HepG2 (cell line): Measurements from ENCODE around the gene SPCS1. TPM values are rescaled to one million over a fixed set of nuclear protein-coding genes. Genes with fewer than 3 reads are reported as not detected.
A peak's percentile ranks its signal among the peaks of the same experiment; 100 is the strongest.

ENCODE experiments used
- ARID3A ChIP-seq: IDR thresholded peaks from 2 replicates; pipeline ENCODE4 v1.6.1; 2012; ENCODE audit warnings: low read depth, low read length, improper control_type of control experiment
- ATF3 ChIP-seq: sonication (generic); formaldehyde crosslinking; IDR thresholded peaks from 2 replicates; pipeline ENCODE4 v1.4.0; 2020; ENCODE audit warnings: missing genetic modification reagents
- ATF7-NPFF ChIP-seq: sonication (generic); formaldehyde crosslinking; IDR thresholded peaks from 2 replicates; pipeline ENCODE4 v1.8.1; 2023; ENCODE audit warnings: mild to moderate bottlenecking, low read depth, missing genetic modification reagents, moderate library complexity
- CAMTA2 ChIP-seq: sonication (generic); formaldehyde crosslinking; IDR thresholded peaks from 2 replicates; pipeline ENCODE4 v1.4.0; 2020; ENCODE audit warnings: mild to moderate bottlenecking, missing genetic modification reagents, borderline replicate concordance
- CBFB ChIP-seq: sonication (generic); formaldehyde crosslinking; IDR thresholded peaks from 2 replicates; pipeline ENCODE4 v1.4.0; 2020; ENCODE audit warnings: missing genetic modification reagents
- FOXC1 ChIP-seq: sonication (generic); formaldehyde crosslinking; IDR thresholded peaks from 2 replicates; pipeline ENCODE4 v1.8.0; 2022; ENCODE audit warnings: mild to moderate bottlenecking, missing genetic modification reagents, borderline replicate concordance
- ISL2 ChIP-seq: sonication (generic); formaldehyde crosslinking; IDR thresholded peaks from 2 replicates; pipeline ENCODE4 v1.5.0; 2020; ENCODE audit warnings: missing genetic modification reagents
- U2AF2 ChIP-seq: fragments of 200-400 bp; formaldehyde crosslinking; IDR thresholded peaks from 2 replicates; pipeline ENCODE4 v1.6.1; 2017; ENCODE audit warnings: low read depth, mild to moderate bottlenecking, low read length
- USF2 ChIP-seq, 2 experiments: sonication (generic) in 1 of 2; formaldehyde crosslinking in 1 of 2; IDR thresholded peaks; 2 replicates each; pipeline versions ENCODE4 v1.5.1 to v1.6.1; 2011 to 2020; ENCODE audit warnings: borderline replicate concordance in 1 of 2, low read depth in 1 of 2, low read length in 1 of 2, mild to moderate bottlenecking in 1 of 2, missing genetic modification reagents in 1 of 2, moderate library complexity in 1 of 2
- ZNF101 ChIP-seq: sonication (generic); formaldehyde crosslinking; IDR thresholded peaks from 2 replicates; pipeline ENCODE4 v1.4.0; 2020; ENCODE audit warnings: mild to moderate bottlenecking, low read depth, missing genetic modification reagents, borderline replicate concordance
- ZNF256 ChIP-seq: sonication (generic); formaldehyde crosslinking; conservative IDR thresholded peaks from 2 replicates; pipeline ENCODE4 v1.4.0; 2020; ENCODE audit warnings: missing genetic modification reagents
- ZNF33B ChIP-seq: sonication (generic); formaldehyde crosslinking; IDR thresholded peaks from 2 replicates; pipeline ENCODE4 v1.5.1; 2020; ENCODE audit warnings: mild to moderate bottlenecking, missing genetic modification reagents
- ZNF550 ChIP-seq: sonication (generic); formaldehyde crosslinking; IDR thresholded peaks from 2 replicates; pipeline ENCODE4 v1.4.0; 2020; ENCODE audit warnings: mild to moderate bottlenecking, missing genetic modification reagents, borderline replicate concordance
- ZNF574 ChIP-seq: sonication (generic); formaldehyde crosslinking; IDR thresholded peaks from 2 replicates; pipeline ENCODE4 v1.4.0; 2020; ENCODE audit warnings: missing genetic modification reagents
- ZNF770 ChIP-seq: sonication (generic); formaldehyde crosslinking; IDR thresholded peaks from 2 replicates; pipeline ENCODE4 v1.5.0; 2020; ENCODE audit warnings: mild to moderate bottlenecking, missing genetic modification reagents
- polyA plus RNA-seq, 8 experiments: library from polyadenylated mRNA; depleted of rRNA in 3 of 8; stranded (reverse) in 7 of 8; unstranded in 1 of 8; fragments of >200 nt; fragmentation: Illumina TruSeq in 4 of 8; extraction: Trizol in 4 of 8; gene quantifications; 2 replicates each; pipeline versions ENCODE4 v1.2.1 to v1.2.3, GENCODE V29; 2011 to 2016; ENCODE audit warnings: low read depth in 4 of 8, missing spikeins in 1 of 8, mixed read lengths in 1 of 8; ENCODE audit not compliant: insufficient read depth in 1 of 8
- total RNA-seq, 5 experiments: library from RNA; depleted of rRNA; stranded (reverse); fragments of >200 nt; fragmentation: Illumina TruSeq; extraction: Trizol; gene quantifications; 2 replicates each; pipeline ENCODE4 v1.2.3, GENCODE V29; 2016; ENCODE audit warnings: low read depth in 1 of 5
- TF ChIP-seq, protein P1 (sequence below): sonication (generic); formaldehyde crosslinking; IDR thresholded peaks from 2 replicates; pipeline ENCODE4 v1.5.1; 2020; ENCODE audit warnings: missing genetic modification reagents, mild to moderate bottlenecking, borderline replicate concordance

SPCS1 gene
- total and polyA plus RNA-seq, 2 of the 13 experiments (the other 11 are each of a cell fraction or from before 2014, with no cell fraction given), result 84.6 to 120 TPM

- TF ChIP-seq ATF7-NPFF (no peak), ZNF550 (CRISPR knock-in tag) (no peak; the same call in 1 of the 2 replicates), ATF3 (no peak), CBFB (CRISPR knock-in tag) (0 out of 2 replicates have a peak, but pooled peaks have one; percentile 60), ZNF256 (CRISPR knock-in tag) (0 out of 2 replicates have a peak, but pooled peaks have one; percentile 61), ZNF770 (CRISPR knock-in tag) (peak; percentile 89), U2AF2 (no peak; the same call in 1 of the 2 replicates), CAMTA2 (no peak), ZNF101 (CRISPR knock-in tag) (no peak), ISL2 (CRISPR knock-in tag) (peak; percentile 82), FOXC1 (no peak), ZNF33B (no peak), USF2 (IDR thresholded peaks at IDR 0.05; ENCODE audit: low read depth, low read length) (no peak), USF2 (CRISPR knock-in tag; IDR thresholded peaks at IDR 0.05; ENCODE audit: borderline replicate concordance) (no peak), ARID3A (no peak), ZNF574 (CRISPR knock-in tag) (peak; percentile 78)
- TF ChIP-seq, protein P1, sequence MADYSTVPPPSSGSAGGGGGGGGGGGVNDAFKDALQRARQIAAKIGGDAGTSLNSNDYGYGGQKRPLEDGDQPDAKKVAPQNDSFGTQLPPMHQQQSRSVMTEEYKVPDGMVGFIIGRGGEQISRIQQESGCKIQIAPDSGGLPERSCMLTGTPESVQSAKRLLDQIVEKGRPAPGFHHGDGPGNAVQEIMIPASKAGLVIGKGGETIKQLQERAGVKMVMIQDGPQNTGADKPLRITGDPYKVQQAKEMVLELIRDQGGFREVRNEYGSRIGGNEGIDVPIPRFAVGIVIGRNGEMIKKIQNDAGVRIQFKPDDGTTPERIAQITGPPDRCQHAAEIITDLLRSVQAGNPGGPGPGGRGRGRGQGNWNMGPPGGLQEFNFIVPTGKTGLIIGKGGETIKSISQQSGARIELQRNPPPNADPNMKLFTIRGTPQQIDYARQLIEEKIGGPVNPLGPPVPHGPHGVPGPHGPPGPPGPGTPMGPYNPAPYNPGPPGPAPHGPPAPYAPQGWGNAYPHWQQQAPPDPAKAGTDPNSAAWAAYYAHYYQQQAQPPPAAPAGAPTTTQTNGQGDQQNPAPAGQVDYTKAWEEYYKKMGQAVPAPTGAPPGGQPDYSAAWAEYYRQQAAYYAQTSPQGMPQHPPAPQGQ (CRISPR knock-in tag), result no peak
Measured at GRCh38 chr3:52704611-52705437, 1.1 kb upstream of the SPCS1 start (continued).
